Erythroblast (primary cell): Measurements from ENCODE around the gene UPF1.

ENCODE experiments used
- GATA1 ChIP-seq: IDR thresholded peaks from 2 replicates; pipeline ENCODE4 v1.6.1; 2011; ENCODE audit warnings: low read depth, mild to moderate bottlenecking, control low read depth, low read length, moderate library complexity
- POLR2A ChIP-seq: IDR thresholded peaks from 2 replicates; pipeline ENCODE4 v1.6.1; 2011; ENCODE audit warnings: mild to moderate bottlenecking, low read length

DNA sequence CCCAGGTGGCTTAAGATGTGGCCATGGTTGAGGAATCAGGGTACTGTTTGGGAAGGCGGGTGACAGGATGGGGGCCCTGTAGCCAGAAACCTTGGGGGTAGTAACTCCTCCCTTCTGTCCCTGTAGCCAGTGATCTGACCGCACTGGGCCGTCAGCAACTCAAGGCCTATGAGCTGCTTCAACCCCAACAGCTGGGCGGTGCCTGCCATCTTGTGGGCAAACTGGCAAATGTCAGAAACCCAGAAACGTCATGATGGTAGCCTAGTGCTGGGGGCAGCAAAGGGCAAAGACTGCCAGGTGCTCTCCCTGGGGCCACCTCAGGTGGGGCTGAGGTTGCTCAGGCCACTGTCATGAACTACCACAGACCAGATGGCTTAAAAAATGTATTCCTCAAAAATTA is 83.9 kb downstream of the UPF1 start:
- TF ChIP-seq POLR2A (no peak), GATA1 (no peak)
